IPS-NIHi7 (cell line): ENCODE results near the gene ADGRE1.

Experiments used
- DNase-seq: peaks from one replicate; pipeline ENCODE4 v3.0.0; 2012; ENCODE audit warnings: mixed read lengths; ENCODE audit errors: extremely low spot score

The ADGRE1 gene

DNA sequence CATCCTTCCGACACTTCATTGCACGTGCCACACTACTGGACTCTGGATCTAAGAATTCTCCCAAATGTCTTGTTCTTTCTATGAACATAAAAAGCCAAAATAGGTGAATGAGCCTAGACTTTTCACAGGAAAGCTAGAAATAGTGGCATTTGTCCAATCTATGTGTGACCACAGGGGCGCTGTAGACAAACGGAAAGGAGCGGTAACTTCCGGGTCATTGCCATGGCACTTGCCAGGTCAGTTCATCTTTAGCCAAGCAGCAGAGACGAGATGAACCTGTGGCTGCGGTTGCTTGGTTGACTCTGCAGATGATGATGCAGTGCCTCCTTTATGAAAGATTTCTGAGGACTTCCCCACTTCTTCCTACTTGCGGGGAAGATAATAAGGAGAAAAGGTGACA, 65.6 kb downstream of the ADGRE1 start:
- DNase-seq = no peak

DNA sequence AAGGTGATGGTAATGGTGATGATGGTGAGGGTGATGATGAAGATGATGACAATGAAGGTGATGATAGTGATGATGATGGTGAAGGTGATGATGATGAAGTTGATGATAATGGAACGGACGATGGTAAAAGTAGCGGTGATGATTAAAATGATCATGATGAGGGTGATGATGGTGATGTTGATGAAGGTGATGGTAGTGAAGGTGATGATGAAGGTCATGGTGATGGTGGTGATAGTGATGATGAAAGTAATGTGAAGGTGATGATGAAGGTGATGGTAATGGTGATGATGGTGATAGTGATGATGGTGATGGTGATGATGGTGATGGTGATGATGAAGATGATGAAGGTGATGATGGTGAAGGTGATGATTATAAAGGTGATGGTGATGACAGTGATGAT, 67.7 kb downstream of the ADGRE1 start:
- DNase-seq = no peak

DNA sequence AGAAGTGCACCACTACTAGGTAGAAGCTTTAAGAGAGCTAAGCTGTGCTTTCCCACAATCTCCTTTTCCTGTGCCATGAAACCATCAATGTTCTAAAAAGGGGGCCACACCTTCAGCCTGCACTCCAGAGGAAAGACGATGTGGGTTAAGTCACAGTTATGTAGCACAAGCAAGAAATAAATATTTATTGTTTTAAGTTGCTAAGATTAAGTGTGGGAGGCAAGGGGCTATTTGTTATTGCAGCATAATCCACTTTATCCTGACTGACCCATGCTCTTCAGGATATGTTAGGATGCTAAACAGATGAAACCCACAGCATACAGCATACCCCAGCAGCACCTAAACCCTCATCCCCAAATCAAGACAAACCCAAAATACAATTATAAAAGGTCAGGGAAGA, 69.2 kb downstream of the ADGRE1 start:
- DNase-seq = no peak

DNA sequence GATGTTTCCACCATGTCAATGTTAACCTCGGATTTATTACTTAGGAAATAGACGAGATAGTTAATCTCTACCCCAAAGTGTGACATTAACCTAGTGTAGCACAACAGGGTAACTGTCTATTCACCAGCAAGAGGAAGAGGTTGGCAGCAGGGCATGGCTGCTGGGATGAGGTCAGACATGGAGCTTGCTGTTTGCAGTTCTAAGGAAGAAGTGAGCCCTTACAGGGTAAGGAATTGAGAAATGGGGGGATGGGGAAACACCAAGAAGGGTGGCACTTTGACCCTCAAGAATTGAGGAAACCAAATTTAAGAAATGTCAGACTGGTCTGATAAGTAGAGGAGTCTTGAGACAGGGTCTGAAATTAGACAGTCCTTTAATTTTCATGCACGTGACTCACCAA, 71.4 kb downstream of the ADGRE1 start:
- DNase-seq = no peak

DNA sequence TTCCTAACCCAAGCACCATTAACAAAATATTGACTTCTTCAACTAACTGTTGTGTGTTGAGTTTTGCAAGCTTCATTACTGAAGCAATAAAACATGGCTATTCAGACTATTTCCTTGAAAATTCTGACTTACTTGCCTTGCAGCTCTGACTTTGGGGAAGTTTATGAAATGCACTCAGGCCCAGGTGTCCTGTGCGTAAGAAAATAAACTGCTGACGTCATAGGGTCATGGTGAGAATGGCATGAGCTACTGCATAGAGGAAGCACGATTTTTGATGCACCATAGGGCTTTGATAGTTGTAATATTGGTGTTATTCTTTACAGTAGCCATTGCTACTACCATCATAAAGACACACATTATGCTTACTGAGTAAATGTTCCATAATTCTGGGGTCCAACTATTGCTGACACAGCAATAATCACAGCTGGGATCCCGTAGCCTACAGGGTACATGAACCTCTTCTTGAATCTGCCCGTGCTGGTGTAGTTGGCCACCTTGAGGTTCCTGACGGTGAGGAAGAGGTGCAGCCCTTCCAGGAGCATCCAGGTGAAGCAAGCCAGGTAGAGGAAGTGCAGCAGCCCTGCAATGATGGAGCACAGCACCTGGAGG, 76.0 kb downstream of the ADGRE1 start:
- no peak for DNase-seq

DNA sequence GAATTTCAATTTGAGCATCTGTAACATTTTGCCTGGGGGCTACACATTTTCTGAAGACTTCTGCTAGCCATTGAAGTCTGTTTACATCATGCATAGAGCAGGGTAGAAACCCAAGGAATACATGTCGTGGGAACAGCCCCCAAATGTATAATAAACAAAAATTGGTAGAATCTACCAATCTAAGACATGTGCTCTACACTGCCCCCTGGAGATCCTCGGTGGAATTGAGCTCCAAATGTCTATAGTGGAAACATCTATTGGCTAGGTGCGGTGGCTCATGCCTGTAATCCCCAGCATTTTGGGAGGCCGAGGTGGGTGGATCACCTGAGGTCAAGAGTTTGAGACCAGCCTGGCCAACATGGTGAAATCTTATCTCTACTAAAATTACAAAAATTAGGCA, 76.6 kb downstream of the ADGRE1 start:
- DNase-seq = no peak

DNA sequence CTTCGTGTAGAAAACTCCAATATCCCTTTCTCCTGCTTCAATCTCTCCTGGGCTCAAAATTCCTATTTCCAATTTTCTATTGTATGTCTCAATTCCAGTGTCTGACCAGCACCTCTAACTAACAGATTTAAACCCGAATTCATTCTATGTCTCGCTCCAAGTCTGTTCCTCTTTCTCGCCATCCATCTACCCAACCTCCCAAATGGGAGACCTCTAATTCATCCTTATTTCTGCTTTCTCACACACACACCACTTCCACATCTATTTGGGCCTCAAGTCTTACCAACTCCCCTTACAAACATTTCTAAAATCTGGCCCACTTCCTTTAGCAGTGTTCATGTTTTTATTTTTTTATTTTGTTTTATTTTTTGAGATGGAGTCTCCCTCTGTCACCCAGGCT, 80.6 kb downstream of the ADGRE1 start:
- no peak for DNase-seq

DNA sequence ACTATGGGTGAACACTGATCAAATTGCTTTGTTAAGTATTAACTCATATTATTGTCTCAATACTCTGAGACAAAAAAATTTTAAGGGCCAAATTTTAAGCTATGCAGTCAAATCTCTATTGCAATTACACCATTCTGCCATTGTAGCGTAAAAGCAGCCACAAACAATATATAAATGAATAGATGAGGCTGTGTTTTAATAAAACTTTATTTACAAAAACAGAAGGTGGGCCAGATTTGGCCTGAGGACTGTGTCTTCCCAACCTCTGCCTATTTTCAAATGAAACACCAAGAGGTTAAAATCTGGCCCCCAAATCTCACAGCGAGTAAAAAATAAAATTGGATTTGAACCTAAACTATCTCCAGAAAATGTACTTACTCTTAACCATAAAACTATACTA, 82.1 kb downstream of the ADGRE1 start:
- DNase-seq = no peak

DNA sequence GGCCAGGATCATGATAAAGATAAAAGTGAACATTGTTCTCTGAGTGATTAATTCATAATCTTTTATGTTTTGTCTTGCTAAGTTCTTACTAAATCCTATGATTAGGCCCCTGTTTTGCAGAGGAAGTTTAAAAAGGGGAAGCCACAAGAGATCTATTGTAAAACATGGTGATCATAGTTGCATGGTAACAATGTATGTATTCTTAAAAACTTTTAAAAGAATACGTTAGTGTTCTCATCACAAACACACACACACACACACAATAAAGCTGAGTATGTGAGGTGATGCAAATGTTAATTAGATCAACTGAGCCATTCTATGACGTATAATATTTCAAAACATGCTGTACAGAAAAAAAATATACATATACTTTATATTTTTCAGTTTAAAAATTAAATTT, 82.6 kb downstream of the ADGRE1 start:
- DNase-seq = no peak

DNA sequence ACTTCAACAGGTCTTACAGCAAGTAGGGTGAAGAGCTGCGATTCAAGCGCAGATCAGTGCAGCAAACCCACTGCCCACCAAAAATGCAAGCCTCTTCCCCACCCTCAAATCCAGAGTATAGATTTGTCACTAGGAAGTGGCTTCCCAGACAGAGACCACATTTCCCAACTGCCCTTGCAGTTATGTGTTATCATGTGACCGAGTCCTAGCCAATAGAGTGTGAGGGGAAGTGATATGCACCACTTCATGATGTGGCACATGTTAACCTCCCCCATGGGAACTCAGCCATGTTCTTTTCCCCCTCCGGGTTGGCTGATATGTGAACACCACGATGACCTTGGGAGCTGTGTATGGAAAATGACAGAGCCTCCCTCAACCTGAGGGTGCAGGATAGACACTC, 83.1 kb downstream of the ADGRE1 start:
- DNase-seq = no peak

DNA sequence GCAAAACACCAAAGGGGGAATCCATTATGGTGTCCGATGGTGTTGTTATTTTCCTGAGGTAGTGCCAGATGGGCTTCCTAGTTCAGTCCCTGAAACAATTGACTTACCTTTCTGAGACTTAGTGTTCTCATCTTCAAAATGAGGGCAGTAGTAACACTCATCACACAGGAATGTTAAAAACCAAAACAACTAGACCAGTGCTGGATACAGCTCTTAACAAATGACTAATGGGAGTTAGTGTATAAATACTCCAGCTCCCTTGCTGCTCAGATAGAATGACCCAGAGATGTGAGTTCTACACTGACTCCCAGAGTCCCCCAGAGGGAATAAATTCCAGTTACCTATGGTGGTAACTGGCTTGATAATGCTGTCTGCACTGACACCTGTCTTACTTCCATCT, 84.0 kb downstream of the ADGRE1 start:
- no peak for DNase-seq

DNA sequence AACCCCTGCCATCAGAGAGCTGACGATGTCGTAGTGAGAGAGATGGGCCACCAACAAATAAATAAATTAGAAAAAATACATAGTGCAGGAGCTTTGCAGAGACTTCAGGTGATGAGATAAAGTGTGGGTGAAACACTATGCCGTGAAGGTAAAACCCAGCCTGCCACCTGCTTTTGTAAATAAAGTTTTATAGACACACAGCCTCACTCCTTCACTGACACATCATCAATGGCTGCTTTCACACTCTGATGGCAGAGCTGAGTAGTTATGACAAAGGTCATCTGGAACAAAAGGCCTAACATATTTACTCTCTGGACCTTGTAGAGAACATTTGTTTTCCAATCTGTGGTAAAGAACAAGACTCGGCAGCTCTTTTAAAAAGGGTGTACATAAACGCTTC, 88.8 kb downstream of the ADGRE1 start:
- DNase-seq = no peak

DNA sequence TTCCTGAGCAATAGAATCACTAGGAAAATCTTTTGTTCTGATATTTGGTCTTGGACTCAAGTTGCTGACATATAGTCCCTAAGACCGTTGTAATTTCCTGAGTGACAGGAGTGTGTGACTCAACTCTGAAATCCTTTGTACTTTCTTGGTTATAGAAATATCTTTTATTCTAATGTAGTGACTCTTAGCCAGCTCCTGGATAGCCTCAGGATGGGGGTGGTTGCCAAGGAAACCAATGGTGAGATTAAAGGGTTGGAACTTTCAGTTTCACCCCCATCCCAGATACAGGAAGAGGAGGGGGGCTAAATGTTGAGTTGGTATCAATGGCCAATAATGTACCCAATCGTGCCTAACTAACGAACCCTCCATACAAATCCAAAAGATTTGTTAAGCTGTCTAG, 92.0 kb downstream of the ADGRE1 start:
- no peak for DNase-seq

DNA sequence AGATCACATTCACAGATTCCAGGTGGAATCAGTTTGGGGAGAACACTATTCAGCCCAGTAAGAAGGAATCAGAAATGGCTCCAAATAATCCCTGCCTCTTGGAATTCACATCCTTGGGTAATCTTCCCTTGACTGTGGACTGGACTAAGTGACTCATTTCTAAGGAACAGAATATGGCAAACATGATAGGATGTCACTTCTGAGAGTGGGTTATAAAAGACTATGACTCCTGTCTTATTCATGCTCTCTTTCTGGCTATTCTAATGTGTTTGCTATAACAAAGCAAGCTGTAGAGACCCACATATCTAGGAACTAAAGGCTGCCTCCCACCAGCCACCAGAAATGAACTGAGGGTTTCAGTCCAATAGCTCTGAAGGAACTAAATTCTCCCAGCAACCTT, 96.1 kb downstream of the ADGRE1 start:
- DNase-seq = no peak

DNA sequence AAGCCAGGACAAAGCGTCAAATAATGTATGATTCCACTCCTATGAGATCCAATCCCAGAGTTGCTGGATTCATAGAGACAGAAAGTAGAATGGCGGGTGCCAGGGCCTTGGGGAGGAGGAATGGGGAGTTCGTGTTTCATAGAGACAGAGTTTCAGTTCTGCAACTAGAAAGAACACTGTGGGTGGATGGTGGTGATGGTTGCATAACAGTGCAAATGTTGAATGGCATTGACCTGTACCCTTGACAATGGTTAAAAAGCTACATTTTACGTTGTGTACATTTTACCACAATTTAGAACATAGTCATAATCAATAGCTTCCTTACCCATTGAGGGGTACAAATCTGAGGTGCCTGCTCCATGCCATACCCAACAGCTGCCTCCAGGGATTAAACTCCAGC, 100.5 kb downstream of the ADGRE1 start:
- DNase-seq = no peak

DNA sequence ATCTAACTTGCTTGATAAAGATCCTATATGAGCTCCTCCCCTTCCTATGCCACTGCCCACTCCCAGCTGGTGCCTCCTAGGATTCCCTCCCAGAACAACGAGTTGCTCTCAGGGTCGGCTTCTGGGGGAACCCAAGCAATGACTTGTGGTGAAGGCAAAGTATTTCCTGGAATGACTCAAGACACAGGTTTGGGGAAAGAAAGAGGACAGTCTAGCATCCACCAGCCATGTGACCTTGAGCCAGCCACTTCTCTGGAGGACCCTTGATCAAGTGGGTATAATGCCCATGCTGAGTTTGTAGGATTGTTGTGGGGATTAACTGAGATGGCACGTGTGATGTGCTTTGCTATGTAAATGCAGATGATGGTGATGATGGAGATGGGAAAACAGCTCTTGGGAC, 100.9 kb downstream of the ADGRE1 start:
- no peak for DNase-seq
